Endothelial cell of umbilical vein (primary cell): ENCODE data around the gene CAND2. TPM values are rescaled to one million over a fixed set of nuclear protein-coding genes. Genes with fewer than 3 reads are reported as not detected.

ENCODE experiments used
- BruUV-seq: library from RNA; stranded (reverse); fragments of 400-500 nt; replicated peaks from 2 replicates; lab custom pipeline; 2021; lab: Mats Ljungman, UMichigan
- CTCF ChIA-PET: fragments of 300-600, 350-600 bp; sonication (Branson Sonifier 250); formaldehyde crosslinking; loops from one replicate; lab custom pipeline; 2021; ENCODE audit warnings: antibody characterized with exemption, inconsistent platforms; lab: Charles Lee
- POLR2A ChIA-PET: fragments of 300-600, 350-600 bp; sonication (Branson Sonifier 250); formaldehyde crosslinking; loops from one replicate; lab custom pipeline; 2021; ENCODE audit warnings: antibody characterized with exemption, inconsistent platforms; lab: Charles Lee
- DNase-seq: peaks from one replicate; pipeline ENCODE4 v3.0.0-alpha.2; 2011; ENCODE audit warnings: low read depth, low spot score
- FAIRE-seq: peaks from 2 replicates; lab custom pipeline; 2011; peaks lifted over from hg19 to GRCh38; lab: Jason Lieb, UNC
- H2AFZ ChIP-seq: 2 replicates; pipeline ENCODE4 v1.6.0; 2012; ENCODE audit warnings: low read depth, low read length, control low read depth, inconsistent platforms
- H3K27ac ChIP-seq: 2 replicates; pipeline ENCODE4 v1.5.1; 2011; ENCODE audit warnings: low read depth, mild to moderate bottlenecking, control low read depth, low read length, moderate library complexity; ENCODE audit not compliant: insufficient read depth
- H3K27me3 ChIP-seq, 2 experiments: 2 replicates each; pipeline versions ENCODE4 v1.6.0 to v1.6.1; 2011; ENCODE audit warnings: low read length in 2 of 2, mixed read lengths in 1 of 2; ENCODE audit not compliant: control insufficient read depth in 2 of 2, insufficient read depth in 2 of 2
- H3K36me3 ChIP-seq, 2 experiments: 2 replicates in 1 of 2; 3 replicates in 1 of 2; pipeline ENCODE4 v1.5.1; 2011; ENCODE audit warnings: low read length in 2 of 2, mild to moderate bottlenecking in 1 of 2, moderate library complexity in 1 of 2; ENCODE audit not compliant: control insufficient read depth in 2 of 2, insufficient read depth in 2 of 2; ENCODE audit errors: extremely low read depth in 1 of 2
- H3K4me1 ChIP-seq: 3 replicates; pipeline ENCODE4 v1.5.1; 2011; ENCODE audit warnings: mild to moderate bottlenecking, low read length; ENCODE audit not compliant: control insufficient read depth, insufficient read depth; ENCODE audit errors: extremely low read depth
- H3K4me2 ChIP-seq: 2 replicates; pipeline ENCODE4 v1.6.1; 2011; ENCODE audit warnings: low read length, control low read depth, mixed read lengths; ENCODE audit not compliant: insufficient read depth
- H3K4me3 ChIP-seq, 3 experiments: fragments of 200-600 bp in 1 of 3; sonication (generic), shearing (Covaris generic) in 1 of 3; replicated peaks in 1 of 3; 2 replicates each; pipeline ENCODE4 v1.5.1; 2011 to 2016; ENCODE audit warnings: control low read depth in 3 of 3, low read length in 3 of 3, mild to moderate bottlenecking in 2 of 3, inconsistent platforms in 1 of 3, low read depth in 1 of 3, moderate library complexity in 1 of 3; ENCODE audit not compliant: insufficient read depth in 1 of 3
- H3K79me2 ChIP-seq: 2 replicates; pipeline ENCODE4 v1.6.0; 2012; ENCODE audit warnings: low read length, inconsistent platforms; ENCODE audit not compliant: control insufficient read depth, insufficient read depth
- H3K9ac ChIP-seq: replicated peaks from 2 replicates; pipeline ENCODE3; 2011; ENCODE audit warnings: low read length, control low read depth; ENCODE audit not compliant: insufficient read depth; ENCODE audit errors: extremely low read depth
- H3K9me1 ChIP-seq: replicated peaks from 3 replicates; pipeline ENCODE4 v1.6.0; 2011; ENCODE audit warnings: mild to moderate bottlenecking, low read length; ENCODE audit not compliant: control insufficient read depth, insufficient read depth; ENCODE audit errors: extremely low read depth
- H3K9me3 ChIP-seq: replicated peaks from 2 replicates; pipeline ENCODE4 v1.5.1; 2012; ENCODE audit warnings: low read length, inconsistent platforms; ENCODE audit not compliant: control insufficient read depth, insufficient read depth
- H4K20me1 ChIP-seq: replicated peaks from 2 replicates; pipeline ENCODE3; 2011; ENCODE audit warnings: mild to moderate bottlenecking, low read length; ENCODE audit not compliant: control insufficient read depth, insufficient read depth; ENCODE audit errors: extremely low read depth
- CTCF ChIP-seq, 2 donors: IDR thresholded peaks; 1 replicate in 1 of 2; 2 replicates in 1 of 2; pipeline ENCODE4 v1.5.1; 2011; ENCODE audit warnings: low read length in 2 of 2, mild to moderate bottlenecking in 2 of 2, moderate library complexity in 2 of 2, control low read depth in 1 of 2, inconsistent platforms in 1 of 2, low read depth in 1 of 2; ENCODE audit not compliant: insufficient read depth in 1 of 2; ENCODE audit errors: extremely low read depth in 1 of 2
- EZH2 ChIP-seq: IDR thresholded peaks from 2 replicates; pipeline ENCODE4 v1.6.1; 2012; ENCODE audit warnings: borderline replicate concordance, low read depth, mild to moderate bottlenecking, moderate library complexity, low read length, inconsistent platforms; ENCODE audit not compliant: severe bottlenecking
- FOS ChIP-seq: IDR thresholded peaks from 2 replicates; pipeline ENCODE4 v1.6.1; 2011; ENCODE audit warnings: mild to moderate bottlenecking, low read length, moderate library complexity, borderline replicate concordance; ENCODE audit not compliant: insufficient read depth
- GATA2 ChIP-seq: IDR thresholded peaks from 2 replicates; pipeline ENCODE4 v1.7.0; 2011; ENCODE audit warnings: low read depth, mild to moderate bottlenecking, moderate library complexity, mixed read lengths, low read length; ENCODE audit not compliant: insufficient read length, insufficient read depth
- JUN ChIP-seq: IDR thresholded peaks from 2 replicates; pipeline ENCODE4 v1.6.1; 2011; ENCODE audit warnings: borderline replicate concordance, low read depth; ENCODE audit not compliant: insufficient read length, insufficient read depth
- MAX ChIP-seq: IDR thresholded peaks from 2 replicates; pipeline ENCODE4 v1.6.1; 2011; ENCODE audit not compliant: insufficient read depth, insufficient read length
- MYC ChIP-seq: IDR thresholded peaks from one replicate; pipeline ENCODE4 v1.6.1; 2011; ENCODE audit warnings: mild to moderate bottlenecking, low read depth, low read length
- POLR2A ChIP-seq: IDR thresholded peaks from 2 replicates; pipeline ENCODE4 v1.6.1; 2012; ENCODE audit warnings: low read depth, mild to moderate bottlenecking, control low read depth, low read length
- POLR2AphosphoS5 ChIP-seq: IDR thresholded peaks from 2 replicates; pipeline ENCODE4 v1.6.1; 2012; ENCODE audit warnings: low read depth, mild to moderate bottlenecking, control low read depth, low read length, moderate library complexity; ENCODE audit not compliant: insufficient read depth
- dilution Hi-C: fragments of 300-500 bp; cut with MboI; formaldehyde crosslinking; loops from one replicate; pipeline ENCODE4 v1.15.0; 2019; ENCODE audit warnings: low sequenced_read_pairs; ENCODE audit not compliant: extremely low pct_ligation_motif_present
- intact Hi-C: fragments of 100-400 bp; cut with micrococcal nuclease; formaldehyde crosslinking; loops from one replicate; pipeline ENCODE4 v1.10.0; 2022
- polyA plus RNA-seq, 4 experiments: library from polyadenylated mRNA; depleted of rRNA in 3 of 4; stranded (reverse) in 3 of 4; unstranded in 1 of 4; fragments of >200 nt; gene quantifications; 2 replicates each; pipeline versions ENCODE4 v1.2.1 to v1.2.3, GENCODE V29; 2011 to 2012; ENCODE audit warnings: missing spikeins in 1 of 4
- total RNA-seq: library from RNA; stranded (reverse); gene quantifications from 2 replicates; pipeline ENCODE4 v1.2.3, GENCODE V29; 2021

CAND2 gene
- total and polyA plus RNA-seq, 2 donors (not counting 3 experiments of a cell fraction or from before 2014, with no cell fraction given), result 7.1 to 11.0 TPM

GRCh38 chr3:12845811-12846210 is 49.3 kb downstream of the CAND2 start:
- H3K27me3 ChIP-seq, result peaks cover 0 to 2% of the 10 kb centered on the region in 2 experiments
- no peaks in the 10 kb centered on the region for H4K20me1 ChIP-seq
- H3K4me2 ChIP-seq, result no peak overlapping the region
- BruUV-seq, result no TSS peak
- H3K27ac ChIP-seq, result no peak overlapping the region
- no peaks in the 10 kb centered on the region for H3K9me3 ChIP-seq
- no peaks in the 10 kb centered on the region for H3K36me3 ChIP-seq
- dilution Hi-C loops (no loop called here), intact Hi-C loops (no loop called here)
- no peaks in the 10 kb centered on the region for H3K9me1 ChIP-seq
- H3K79me2 ChIP-seq, result peaks cover 5% of the 10 kb centered on the region
- no peak for TF ChIP-seq FOS
- TF ChIP-seq JUN, result no peak
- TF ChIP-seq MYC, result no peak
- no peak for TF ChIP-seq POLR2A
- no peak for TF ChIP-seq MAX
- no peak for TF ChIP-seq EZH2
- TF ChIP-seq CTCF (IDR thresholded peaks at IDR 0.05; ENCODE audit: extremely low read depth in 1 of 2, insufficient read depth in 1 of 2, low read depth in 1 of 2, low read length in 2 of 2), result no peak
- TF ChIP-seq POLR2AphosphoS5, result no peak
- no peak for TF ChIP-seq GATA2
- POLR2A ChIA-PET, result no interaction called here
- H2AFZ ChIP-seq, result no peak overlapping the region
- FAIRE-seq, result no peak
- H3K4me1 ChIP-seq, result no peaks in the 10 kb centered on the region
- H3K4me3 ChIP-seq, result no peak overlapping the region
- DNase-seq, result no peak
- CTCF ChIA-PET, result interaction anchor here (0.9 kb wide), 1 partner anchor 138 kb away, joined by 3 read pairs; no protein-coding TSS in a partner anchor
- H3K9ac ChIP-seq, result no peak overlapping the region
